T-helper 9 cell (primary cell): Measurements from ENCODE around the gene MINDY1.

Source experiments
- DNase-seq: peaks from one replicate; pipeline ENCODE4 v3.0.0-alpha.2; 2020

The MINDY1 gene

DNA sequence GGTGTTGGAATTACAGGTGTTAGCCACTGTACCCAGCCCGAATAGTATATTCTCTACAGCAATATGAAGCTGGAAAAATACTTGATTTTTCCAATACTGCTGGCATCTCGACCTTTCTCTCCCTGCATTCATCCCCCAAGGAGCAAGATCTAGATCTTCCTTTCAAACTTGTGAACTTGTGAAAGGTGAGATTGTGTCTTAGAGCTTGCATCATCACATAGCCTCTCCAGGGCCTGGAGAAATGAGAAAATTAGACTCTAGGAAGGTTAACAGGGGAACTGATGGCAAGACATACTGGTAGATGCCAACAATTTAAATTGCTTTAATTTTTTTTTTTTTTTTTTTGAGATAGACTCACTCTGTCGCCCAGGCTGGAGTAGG is 3.6 kb upstream of the MINDY1 start:
- no peak for DNase-seq

DNA sequence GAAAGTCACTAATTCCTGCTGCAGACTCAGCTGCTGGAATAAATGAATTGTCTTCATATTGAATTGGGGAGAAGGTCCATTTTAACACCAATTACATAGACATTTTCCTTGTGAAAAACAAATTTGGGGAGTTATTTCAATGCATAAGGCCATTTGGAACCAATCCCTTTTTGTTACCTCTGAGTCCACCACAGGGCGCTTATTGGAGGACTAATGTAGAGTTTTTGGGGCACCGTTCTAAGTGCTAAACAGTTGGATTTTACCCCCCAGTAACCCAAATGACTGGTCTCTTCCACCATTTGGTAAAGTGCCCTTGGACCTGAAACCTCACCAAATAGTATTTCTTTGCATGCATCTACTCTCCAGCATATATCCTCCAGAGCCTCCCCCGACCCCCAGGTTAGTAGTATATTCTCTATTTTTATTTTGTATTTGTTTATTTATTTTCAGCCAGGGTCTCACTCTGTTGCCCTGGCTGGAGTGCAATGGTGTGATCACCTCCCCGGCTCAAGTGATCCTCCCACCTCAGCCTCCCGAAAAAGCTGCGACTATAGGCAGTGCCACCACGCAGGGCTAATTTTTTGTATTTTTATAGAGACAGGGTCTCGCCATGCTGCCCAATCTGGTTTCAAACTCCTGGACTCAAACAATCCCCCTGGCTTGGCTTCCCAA is 3.1 kb upstream of the MINDY1 start:
- no peak for DNase-seq

DNA sequence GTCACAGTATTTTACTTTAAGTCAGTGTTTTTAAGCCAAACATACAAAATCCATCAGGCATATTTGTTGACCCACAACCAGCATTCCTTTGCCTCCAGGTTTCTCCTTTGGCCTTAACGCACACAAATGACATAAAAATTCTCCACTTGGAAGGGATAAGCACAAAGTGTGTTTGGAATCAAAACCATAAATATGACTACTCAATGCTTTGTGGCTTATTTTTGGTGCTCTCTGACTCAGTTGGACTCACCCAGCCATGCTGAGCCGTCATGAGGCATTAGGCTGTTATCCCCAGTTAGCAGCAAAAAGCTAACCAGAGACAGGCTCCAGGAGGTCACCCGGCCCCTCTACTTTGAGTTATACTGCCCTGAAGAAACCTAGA is 2.5 kb upstream of the MINDY1 start:
- DNase-seq: no peak

DNA sequence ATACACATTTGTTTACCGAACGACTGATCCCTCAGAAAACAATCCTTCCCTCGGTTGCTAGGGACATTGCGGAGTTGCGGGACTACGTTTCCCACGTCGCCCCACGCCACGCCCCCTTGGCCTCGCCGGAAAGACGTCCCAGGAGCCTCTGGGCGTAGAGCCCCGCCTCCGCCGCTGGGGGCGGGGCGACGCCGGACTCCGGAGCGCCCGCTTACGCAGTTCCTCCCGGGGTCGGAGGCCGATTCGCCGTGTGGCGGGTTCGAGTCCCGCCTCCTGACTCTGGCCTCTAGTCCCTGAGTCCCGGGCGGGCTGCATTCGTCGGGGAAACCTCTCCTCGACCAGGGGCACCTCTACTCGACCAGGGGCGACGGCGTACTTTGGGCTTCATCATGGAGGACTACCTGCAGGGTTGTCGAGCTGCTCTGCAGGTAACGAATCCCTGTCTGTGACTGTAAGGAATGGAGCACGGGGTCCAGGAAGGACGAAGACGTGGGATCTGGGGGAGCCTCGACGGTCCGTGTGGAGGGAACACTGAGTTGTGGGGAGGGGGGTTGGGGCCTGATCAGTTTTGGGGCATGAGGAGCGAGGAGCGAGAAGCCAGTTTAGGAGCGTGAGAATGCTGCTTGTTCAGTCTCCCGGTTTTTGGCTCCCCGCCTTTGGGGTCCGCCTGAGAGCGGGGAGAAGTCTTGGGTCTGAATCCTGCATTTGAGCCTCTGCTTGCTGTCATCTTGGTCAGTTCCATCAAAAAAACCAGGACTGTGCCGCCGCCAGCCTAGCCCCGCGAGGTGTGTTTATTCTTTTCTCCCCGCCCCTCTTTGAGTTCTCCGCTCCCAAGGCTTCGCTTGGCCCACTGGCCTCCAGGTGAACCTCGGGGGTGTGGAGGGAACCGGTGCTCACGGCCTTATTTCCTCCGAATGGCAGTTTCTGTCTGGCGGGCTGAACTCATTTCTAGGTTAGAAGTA is 1.8 kb upstream of the MINDY1 start, which contains the start of gene PRUNE1:
Gene PRUNE1 (plus strand): TSS at position 206 of the 962 bp plus-strand sequence. CDS start 184 bp downstream, at position 390.
- peak; percentile 97 for DNase-seq

DNA sequence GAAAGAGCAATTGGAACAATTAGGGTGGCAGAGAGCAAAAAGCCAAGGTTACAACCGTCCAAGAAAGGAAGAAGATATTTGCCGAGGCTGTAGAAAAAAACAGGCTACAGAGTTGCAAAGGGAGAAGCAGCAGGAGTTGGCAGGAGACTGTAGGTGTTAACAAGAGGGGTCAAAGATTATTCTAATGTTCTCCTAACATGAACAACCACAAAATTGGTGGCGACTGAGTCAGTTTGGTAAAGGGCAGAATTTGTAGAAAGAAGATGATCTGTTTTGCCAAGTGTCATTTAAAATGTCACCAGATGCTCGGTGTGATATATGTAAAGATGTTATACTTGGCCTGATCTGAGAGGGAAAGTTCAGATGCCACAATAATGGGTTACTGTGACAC is 1.1 kb upstream of the MINDY1 start:
- DNase-seq: no peak

GRCh38 chr1:151005729-151006319 is 878 bp downstream of the MINDY1 start:
- DNase-seq: no peak

DNA sequence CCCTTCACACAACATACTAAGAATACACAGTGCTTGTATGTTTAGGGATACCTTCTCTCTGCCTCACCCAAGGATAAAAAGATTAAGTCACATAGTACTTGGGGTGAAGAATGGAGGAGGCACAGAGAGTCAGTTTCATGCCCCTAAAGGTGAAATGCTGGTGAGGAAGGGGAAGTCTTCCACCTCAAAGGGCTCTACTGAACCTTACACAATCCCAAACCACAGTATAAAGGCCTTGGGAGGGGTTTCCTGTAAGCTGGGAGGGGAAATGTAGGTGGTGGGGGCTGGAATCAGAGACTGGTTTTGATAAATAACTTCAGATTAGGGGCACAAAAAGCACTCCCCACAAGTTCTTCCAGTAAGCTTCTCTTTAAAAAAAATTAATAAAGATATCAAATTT is 3.5 kb downstream of the MINDY1 start:
- DNase-seq: no peak

DNA sequence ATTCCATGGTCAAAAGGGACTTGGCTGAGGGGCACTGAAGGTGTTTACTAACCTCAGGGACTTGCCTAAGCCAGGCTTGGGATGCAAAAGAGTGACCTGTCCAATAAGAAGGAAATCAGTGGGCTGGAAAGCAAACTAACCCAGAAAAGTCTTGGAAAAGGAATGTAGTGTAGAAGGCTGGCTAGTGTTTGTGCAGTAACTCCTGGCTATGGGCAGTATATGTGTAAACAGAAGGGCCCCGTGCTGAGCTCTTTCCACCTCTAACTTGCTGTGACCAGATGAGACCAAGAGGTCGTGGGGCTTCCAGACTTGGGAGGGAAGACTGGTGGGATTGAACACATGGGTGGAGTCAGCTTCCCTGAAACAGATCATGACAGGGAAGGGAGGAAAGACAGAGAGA is 4.1 kb downstream of the MINDY1 start:
- no peak for DNase-seq

GRCh38 chr1:151002051-151002450 is 4.7 kb downstream of the MINDY1 start:
- DNase-seq: no peak

DNA sequence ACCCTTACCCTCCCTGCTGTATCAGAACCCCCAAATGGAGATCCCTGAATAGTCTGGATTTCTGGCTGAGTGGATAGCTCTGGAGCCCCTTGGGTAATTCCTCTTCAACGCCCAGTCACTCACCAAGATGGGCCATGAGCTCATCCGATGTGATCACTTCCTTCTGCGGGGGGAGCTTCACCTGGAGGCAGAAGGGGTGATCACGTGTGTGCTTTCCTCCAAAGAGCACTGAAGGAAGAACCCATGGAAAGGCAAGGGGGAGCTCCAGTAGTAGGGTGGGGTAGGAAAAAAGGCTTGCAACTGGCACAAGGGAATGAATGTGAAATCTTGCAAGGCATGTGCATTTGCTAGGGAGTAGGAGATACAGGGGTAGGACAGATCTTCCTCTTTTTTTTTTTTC is 5.1 kb downstream of the MINDY1 start:
- no peak for DNase-seq

- no peak for DNase-seq
These were observed 6.3 kb downstream of the MINDY1 start for GRCh38 chr1:151000408-151000807.

DNA sequence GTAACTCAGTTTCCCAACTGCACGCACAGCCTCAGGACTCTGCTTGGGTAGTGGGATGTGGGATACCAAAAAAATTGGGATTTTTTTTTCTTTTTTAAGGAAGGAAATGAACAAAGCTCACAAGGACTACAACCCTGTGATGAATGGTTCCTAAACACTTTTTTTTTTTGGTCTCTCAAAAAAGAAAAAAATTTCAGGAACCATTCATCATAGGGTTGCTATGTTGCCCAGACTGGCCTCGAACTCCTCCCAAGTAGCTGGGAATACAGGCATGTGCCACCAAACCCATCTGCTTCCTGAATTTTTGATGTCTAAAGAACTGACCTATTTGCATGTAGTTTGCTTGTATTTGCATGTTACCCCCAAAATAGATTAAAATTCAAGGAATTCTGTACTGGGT is 6.8 kb downstream of the MINDY1 start:
- DNase-seq: no peak

DNA sequence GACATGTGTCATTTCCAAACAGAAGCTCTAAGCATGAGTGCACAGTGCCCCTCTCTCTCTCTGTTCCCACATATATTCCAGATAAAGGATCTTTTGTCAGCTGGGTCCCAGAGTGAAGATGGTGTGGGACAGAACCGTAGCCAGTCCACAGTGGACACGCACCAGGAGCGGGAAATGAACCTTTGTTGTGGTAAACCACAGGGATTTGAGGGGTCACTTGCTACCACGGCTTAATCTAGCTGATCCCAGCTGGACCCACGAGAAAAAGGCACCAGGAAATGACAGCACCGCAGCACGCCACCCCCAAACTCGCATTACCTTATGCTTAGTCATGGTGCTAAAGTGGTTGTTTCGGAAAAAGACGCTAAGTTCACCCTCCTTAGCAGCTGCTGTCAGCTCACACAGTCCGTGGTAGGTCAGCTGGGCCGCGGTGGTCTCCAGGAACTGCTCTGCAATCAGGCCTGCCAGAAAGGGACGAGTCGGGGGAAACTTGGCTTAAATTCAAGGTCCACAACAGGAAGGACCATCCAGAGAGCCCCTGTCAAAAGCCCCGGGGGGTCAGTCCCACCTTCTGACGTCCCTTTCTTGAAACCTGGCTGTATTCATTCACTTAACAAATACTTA is 7.5 kb downstream of the MINDY1 start:
- DNase-seq: no peak

DNA sequence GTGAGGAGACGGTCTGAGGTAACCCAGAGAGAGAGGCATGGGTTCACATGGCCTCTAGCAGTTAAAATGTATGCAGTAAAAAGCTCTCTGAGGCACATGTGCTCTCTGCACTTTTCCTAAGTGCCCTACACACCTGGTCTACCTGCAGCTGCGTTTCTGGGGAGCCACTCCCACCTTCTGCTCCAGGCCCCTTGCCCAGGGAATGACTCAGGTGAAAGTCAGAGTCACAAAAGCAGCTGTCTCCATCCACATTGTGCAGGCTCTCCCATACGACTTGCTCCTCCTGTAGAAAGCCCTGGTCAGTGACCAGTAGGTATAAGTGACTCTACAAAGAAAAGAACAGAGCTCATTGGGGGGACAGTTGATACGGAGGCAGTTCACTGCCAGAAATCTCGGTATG is 8.8 kb downstream of the MINDY1 start:
- no peak for DNase-seq

- no peak for DNase-seq
These were observed 9.4 kb downstream of the MINDY1 start for GRCh38 chr1:150997126-150997872.

GRCh38 chr1:150995896-150996295 is 10.8 kb downstream of the MINDY1 start:
- no peak for DNase-seq

GRCh38 chr1:150995460-150995859 is 11.2 kb downstream of the MINDY1 start:
- no peak for DNase-seq

DNA sequence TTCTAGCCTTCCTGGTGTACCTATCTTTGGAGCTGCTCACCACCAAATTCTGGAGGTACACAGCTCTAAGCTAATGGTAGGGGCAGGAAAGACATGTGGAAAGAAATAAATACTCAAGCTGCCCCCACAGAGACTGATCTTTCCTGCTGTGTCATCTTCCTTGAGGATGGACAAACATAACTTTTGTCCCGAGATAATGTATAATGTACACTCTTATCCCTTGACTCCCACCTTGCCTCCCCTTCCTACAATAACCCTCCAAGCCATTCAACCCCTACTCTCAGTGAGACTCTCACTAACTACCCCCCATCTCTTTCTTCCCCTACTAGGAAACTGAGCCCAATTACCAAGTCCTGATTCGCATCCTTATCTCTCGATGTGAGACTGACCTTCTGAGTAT is 12.5 kb downstream of the MINDY1 start:
- DNase-seq: no peak

DNA sequence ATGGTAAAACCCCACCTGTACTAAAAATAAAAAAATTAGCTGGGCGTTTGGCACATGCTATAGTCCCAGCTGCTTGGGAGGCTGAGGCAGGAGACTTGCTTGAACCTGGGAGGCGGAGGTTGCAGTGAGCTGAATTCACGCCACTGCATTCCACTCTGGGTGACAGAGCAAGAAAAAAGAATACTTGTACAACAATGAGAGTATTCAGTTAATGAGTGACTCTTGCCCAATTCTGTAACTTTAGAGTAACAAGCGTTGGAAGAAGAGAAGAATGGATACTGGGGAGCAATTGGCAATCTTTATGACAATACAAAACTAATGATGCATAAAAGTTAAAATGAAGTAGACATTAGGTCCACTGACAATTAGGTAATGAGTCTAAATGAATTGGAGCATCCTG is 14.1 kb downstream of the MINDY1 start:
- DNase-seq: no peak

DNA sequence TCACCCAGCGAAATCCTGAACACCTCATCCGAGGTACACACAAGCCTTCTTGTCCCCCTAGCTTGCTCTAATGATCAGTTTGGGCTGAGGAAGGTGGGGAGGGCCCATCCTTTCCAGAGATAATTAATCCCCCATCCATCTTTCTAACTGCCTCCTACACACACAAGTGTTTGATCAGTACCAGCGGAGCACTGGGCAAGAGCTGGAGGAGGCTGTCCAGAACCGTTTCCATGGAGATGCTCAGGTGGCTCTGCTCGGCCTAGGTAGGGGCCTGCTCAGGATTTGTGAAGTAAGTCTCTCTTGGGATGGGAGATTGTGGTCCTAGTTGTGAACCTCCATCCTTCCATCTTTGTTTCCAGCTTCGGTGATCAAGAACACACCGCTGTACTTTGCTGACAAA is 18.8 kb downstream of the MINDY1 start:
- no peak for DNase-seq

GRCh38 chr1:150985179-150985825 is 21.4 kb downstream of the MINDY1 start:
- DNase-seq: no peak
